CD14-positive monocyte (primary cell): Measurements from ENCODE around the gene DEFB108B. TPM values are rescaled to one million over a fixed set of nuclear protein-coding genes. Genes with fewer than 3 reads are reported as not detected.
A peak's percentile ranks its signal among the peaks of the same experiment; 100 is the strongest.
"Not testable (repeated sequence)": the region's sequence is repeated elsewhere in the genome, so short reads cannot be mapped to it uniquely, and the experiment has no call there.

Experiments used
- DNase-seq, 3 donors: peaks; one replicate each; pipeline ENCODE4 v3.0.0-alpha.2; 2011 to 2022
- H2AFZ ChIP-seq: 2 replicates; pipeline ENCODE4 v1.6.0; 2012; ENCODE audit warnings: mild to moderate bottlenecking, low read depth, low read length, inconsistent platforms; ENCODE audit not compliant: insufficient read depth, poor library complexity, severe bottlenecking
- H3K27ac ChIP-seq, 2 donors: 1 replicate in 1 of 2; 2 replicates in 1 of 2; pipeline ENCODE4 v1.5.1; 2012 to 2013; ENCODE audit warnings: low read length in 2 of 2, control low read depth in 1 of 2, inconsistent platforms in 1 of 2, low read depth in 1 of 2, mild to moderate bottlenecking in 1 of 2
- H3K27me3 ChIP-seq, 2 donors: one replicate each; pipeline versions ENCODE4 v1.6.0 to v1.6.1; 2011 to 2013; ENCODE audit warnings: low read length in 2 of 2; ENCODE audit not compliant: control insufficient read depth in 2 of 2, insufficient read depth in 2 of 2
- H3K36me3 ChIP-seq, 2 donors: replicated peaks in 1 of 2; 1 replicate in 1 of 2; 2 replicates in 1 of 2; pipeline versions ENCODE4 v1.5.1 to v1.6.1; 2012 to 2013; ENCODE audit warnings: low read length in 2 of 2, control low read depth in 1 of 2, inconsistent platforms in 1 of 2, mild to moderate bottlenecking in 1 of 2; ENCODE audit not compliant: insufficient read depth in 2 of 2, control insufficient read depth in 1 of 2
- H3K4me1 ChIP-seq, 2 donors: 1 replicate in 1 of 2; 2 replicates in 1 of 2; pipeline versions ENCODE4 v1.5.1 to v1.6.1; 2012 to 2013; ENCODE audit warnings: low read length in 2 of 2, control low read depth in 1 of 2, inconsistent platforms in 1 of 2, mild to moderate bottlenecking in 1 of 2, moderate library complexity in 1 of 2; ENCODE audit not compliant: insufficient read depth in 2 of 2, control insufficient read depth in 1 of 2
- H3K4me2 ChIP-seq: replicated peaks from 2 replicates; pipeline ENCODE3; 2012; ENCODE audit warnings: low read length, moderate library complexity, mild to moderate bottlenecking; ENCODE audit not compliant: poor library complexity, severe bottlenecking; ENCODE audit errors: extremely low read depth
- H3K4me3 ChIP-seq, 3 experiments: fragments of 200-600 bp in 1 of 3; sonication (generic) in 1 of 3; replicated peaks in 1 of 3; 1 replicate in 2 of 3; 2 replicates in 1 of 3; pipeline ENCODE4 v1.5.1; 2011 to 2013; ENCODE audit warnings: low read length in 3 of 3, mild to moderate bottlenecking in 3 of 3, control low read depth in 2 of 3, low read depth in 2 of 3, inconsistent platforms in 1 of 3, moderate library complexity in 1 of 3
- H3K79me2 ChIP-seq: 2 replicates; pipeline ENCODE4 v1.6.0; 2012; ENCODE audit warnings: mild to moderate bottlenecking, control low read depth, inconsistent platforms, low read length, moderate library complexity; ENCODE audit not compliant: insufficient read depth
- H3K9ac ChIP-seq: 2 replicates; pipeline ENCODE4 v1.6.0; 2017; ENCODE audit warnings: low read length, mild to moderate bottlenecking; ENCODE audit not compliant: insufficient read depth, poor library complexity, severe bottlenecking
- H3K9me3 ChIP-seq, 2 donors: replicated peaks in 1 of 2; 1 replicate in 1 of 2; 2 replicates in 1 of 2; pipeline versions ENCODE4 v1.5.1 to v1.6.1; 2012 to 2013; ENCODE audit warnings: low read length in 2 of 2, control low read depth in 1 of 2; ENCODE audit not compliant: control insufficient read depth in 1 of 2, insufficient read depth in 1 of 2
- H4K20me1 ChIP-seq: 2 replicates; pipeline ENCODE4 v1.6.0; 2012; ENCODE audit warnings: mild to moderate bottlenecking, low read length, control low read depth, moderate library complexity; ENCODE audit not compliant: insufficient read depth
- H3K27ac Mint-ChIP-seq, 7 donors: one replicate each; pipeline ENCODE4 v1.8.0; 2020; ENCODE audit warnings: mild to moderate bottlenecking in 7 of 7, mixed read lengths in 7 of 7, moderate library complexity in 6 of 7, inconsistent platforms in 2 of 7
- H3K27me3 Mint-ChIP-seq, 3 donors: one replicate each; pipeline ENCODE4 v1.8.0; 2021 to 2022; ENCODE audit warnings: low read depth in 3 of 3, mild to moderate bottlenecking in 3 of 3, mixed read lengths in 3 of 3, moderate library complexity in 3 of 3, inconsistent platforms in 1 of 3
- H3K36me3 Mint-ChIP-seq, 2 donors: one replicate each; pipeline ENCODE4 v1.8.0; 2020; ENCODE audit warnings: mixed read lengths in 2 of 2, inconsistent platforms in 1 of 2, mild to moderate bottlenecking in 1 of 2
- H3K4me1 Mint-ChIP-seq: one replicate; pipeline ENCODE4 v1.8.0; 2020; ENCODE audit warnings: mild to moderate bottlenecking, mixed read lengths
- H3K4me3 Mint-ChIP-seq, 2 donors: one replicate each; pipeline ENCODE4 v1.8.0; 2020; ENCODE audit warnings: mild to moderate bottlenecking in 2 of 2, mixed read lengths in 2 of 2, moderate library complexity in 1 of 2
- H3K9me3 Mint-ChIP-seq, 7 donors: one replicate each; pipeline ENCODE4 v1.8.0; 2020 to 2022; ENCODE audit warnings: mixed read lengths in 7 of 7, mild to moderate bottlenecking in 6 of 7, moderate library complexity in 6 of 7, inconsistent platforms in 2 of 7
- WGBS: methylation state at CpG from one replicate; pipeline ENCODE4 v1.1.5; 2013; ENCODE audit warnings: missing lambda C conversion rate; ENCODE audit not compliant: insufficient coverage; 5-methylcytosine and 5-hydroxymethylcytosine counted together
- intact Hi-C, 2 donors: fragments of 100-400 bp; cut with micrococcal nuclease; formaldehyde crosslinking; loops; one replicate each; pipeline versions ENCODE4 v1.15.0 to v1.15.1; 2023
- polyA plus RNA-seq, 3 donors: library from polyadenylated mRNA; depleted of rRNA in 1 of 3; unstranded in 2 of 3; stranded (reverse) in 1 of 3; fragments of 300-500 nt in 2 of 3; fragments of >200 nt in 1 of 3; fragmentation: Illumina TruSeq in 2 of 3; gene quantifications; 1 replicate in 2 of 3; 2 replicates in 1 of 3; pipeline ENCODE4 v1.2.3, GENCODE V29; 2012 to 2021
- TF ChIP-seq, protein P1 (sequence below): fragments of 200-600 bp; IDR thresholded peaks from one replicate; pipeline ENCODE4 v1.8.0; 2022; ENCODE audit warnings: antibody characterized with exemption, mild to moderate bottlenecking

DEFB108B gene
- polyA plus RNA-seq, 3 donors, result not detected

GRCh38 chr11:71800335-71800953 lies 32.6 kb upstream of the DEFB108B start:
- peak overlapping the region in 2 of 7 donors; percentile 54 to 89 for H3K27ac Mint-ChIP-seq
- not testable (repeated sequence) for H3K4me2 ChIP-seq, H3K4me3 Mint-ChIP-seq

DNA sequence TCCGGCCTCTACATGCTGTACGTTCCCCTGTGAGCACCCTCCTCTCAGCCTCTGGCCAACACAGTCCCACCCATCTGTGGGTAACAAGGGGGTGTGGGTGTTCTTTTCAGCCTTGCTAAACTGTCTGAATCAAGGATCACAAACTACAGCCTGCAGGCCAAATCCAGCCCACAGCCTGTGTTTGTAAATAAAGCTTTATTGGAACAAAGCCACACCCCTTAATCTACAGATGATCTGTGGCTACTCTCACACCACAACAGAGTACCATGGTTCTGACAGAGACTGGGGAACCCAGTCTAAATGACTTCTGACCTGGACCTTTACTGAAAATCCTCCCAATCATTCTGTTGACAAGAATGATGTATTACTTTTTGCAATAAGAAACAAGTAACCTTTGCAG lies 32.0 kb upstream of the DEFB108B start:
- H3K9ac ChIP-seq, H3K9me3 ChIP-seq, H3K27ac ChIP-seq, H3K9me3 Mint-ChIP-seq, intact Hi-C loops, H3K4me3 Mint-ChIP-seq, H3K4me2 ChIP-seq, H2AFZ ChIP-seq, H3K4me3 ChIP-seq, H3K4me1 ChIP-seq, H4K20me1 ChIP-seq, H3K27me3 Mint-ChIP-seq, H3K4me1 Mint-ChIP-seq, H3K36me3 Mint-ChIP-seq, H3K27me3 ChIP-seq, H3K27ac Mint-ChIP-seq, H3K79me2 ChIP-seq, H3K36me3 ChIP-seq, DNase-seq: not testable (repeated sequence)
- WGBS, result no CpG with 5 or more reads among the region's 2 CpGs

More at GRCh38 chr11:71800335-71800953, 32.6 kb upstream of the DEFB108B start:
- H3K36me3 Mint-ChIP-seq, H3K9me3 Mint-ChIP-seq, H3K79me2 ChIP-seq, H3K9me3 ChIP-seq, H3K36me3 ChIP-seq, H3K27me3 Mint-ChIP-seq, H3K4me1 ChIP-seq, H3K27me3 ChIP-seq, H4K20me1 ChIP-seq, intact Hi-C loops, H3K9ac ChIP-seq, H2AFZ ChIP-seq, H3K4me1 Mint-ChIP-seq, H3K4me3 ChIP-seq, H3K27ac ChIP-seq: not testable (repeated sequence)
- DNase-seq, result peak; percentile 60 to 70 (median 66)
- TF ChIP-seq, protein P1, sequence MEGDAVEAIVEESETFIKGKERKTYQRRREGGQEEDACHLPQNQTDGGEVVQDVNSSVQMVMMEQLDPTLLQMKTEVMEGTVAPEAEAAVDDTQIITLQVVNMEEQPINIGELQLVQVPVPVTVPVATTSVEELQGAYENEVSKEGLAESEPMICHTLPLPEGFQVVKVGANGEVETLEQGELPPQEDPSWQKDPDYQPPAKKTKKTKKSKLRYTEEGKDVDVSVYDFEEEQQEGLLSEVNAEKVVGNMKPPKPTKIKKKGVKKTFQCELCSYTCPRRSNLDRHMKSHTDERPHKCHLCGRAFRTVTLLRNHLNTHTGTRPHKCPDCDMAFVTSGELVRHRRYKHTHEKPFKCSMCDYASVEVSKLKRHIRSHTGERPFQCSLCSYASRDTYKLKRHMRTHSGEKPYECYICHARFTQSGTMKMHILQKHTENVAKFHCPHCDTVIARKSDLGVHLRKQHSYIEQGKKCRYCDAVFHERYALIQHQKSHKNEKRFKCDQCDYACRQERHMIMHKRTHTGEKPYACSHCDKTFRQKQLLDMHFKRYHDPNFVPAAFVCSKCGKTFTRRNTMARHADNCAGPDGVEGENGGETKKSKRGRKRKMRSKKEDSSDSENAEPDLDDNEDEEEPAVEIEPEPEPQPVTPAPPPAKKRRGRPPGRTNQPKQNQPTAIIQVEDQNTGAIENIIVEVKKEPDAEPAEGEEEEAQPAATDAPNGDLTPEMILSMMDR, result peak; percentile 80
- WGBS, result 6% methylated on average over 7 of the region's 13 CpGs

- H2AFZ ChIP-seq, H3K27me3 ChIP-seq, H3K27ac ChIP-seq, H3K27me3 Mint-ChIP-seq, H3K9me3 ChIP-seq, DNase-seq, H3K36me3 ChIP-seq, H3K9ac ChIP-seq, H3K9me3 Mint-ChIP-seq, H3K4me2 ChIP-seq, H3K4me1 ChIP-seq, H3K79me2 ChIP-seq, H3K36me3 Mint-ChIP-seq, H3K4me1 Mint-ChIP-seq, H3K27ac Mint-ChIP-seq, intact Hi-C loops, H3K4me3 Mint-ChIP-seq, H3K4me3 ChIP-seq, H4K20me1 ChIP-seq: not testable (repeated sequence)
- WGBS, result no CpG with 5 or more reads among the region's 7 CpGs
These were observed 30.1 kb upstream of the DEFB108B start for GRCh38 chr11:71802874-71803273.

- H3K79me2 ChIP-seq, H4K20me1 ChIP-seq, H3K36me3 Mint-ChIP-seq, H3K4me3 ChIP-seq, intact Hi-C loops, H3K27me3 Mint-ChIP-seq, H3K36me3 ChIP-seq, H2AFZ ChIP-seq, H3K27me3 ChIP-seq, H3K4me1 ChIP-seq, H3K4me2 ChIP-seq, H3K9ac ChIP-seq, H3K4me3 Mint-ChIP-seq, H3K4me1 Mint-ChIP-seq, H3K9me3 Mint-ChIP-seq, H3K27ac Mint-ChIP-seq, H3K27ac ChIP-seq, DNase-seq, H3K9me3 ChIP-seq: not testable (repeated sequence)
- WGBS, result 90% methylated on average over 2 of the region's 9 CpGs
These were observed 28.6 kb upstream of the DEFB108B start for GRCh38 chr11:71804158-71804947.
